HCT116 (cell line): Measurements from ENCODE around the gene MORN1. TPM values are rescaled to one million over a fixed set of nuclear protein-coding genes. Genes with fewer than 3 reads are reported as not detected.

ENCODE experiments used
- ATAC-seq: fragments of 200-7000 bp; cut with Tn5 transposase; 2 replicates; pipeline ENCODE4 v1.9.1; 2020; ENCODE audit warnings: mild to moderate bottlenecking, moderate library complexity
- BruUV-seq: library from RNA; stranded (reverse); fragments of 400-500 nt; replicated peaks from 2 replicates; lab custom pipeline; 2021; lab: Mats Ljungman, UMichigan
- CTCF ChIA-PET: fragments of 300-600 bp; sonication (Branson Sonifier 250); formaldehyde crosslinking; loops from one replicate; lab custom pipeline; 2021; ENCODE audit warnings: antibody characterized with exemption; lab: Charles Lee
- POLR2A ChIA-PET: fragments of 300-600, 350-600 bp; sonication (Branson Sonifier 250); formaldehyde crosslinking; loops from one replicate; lab custom pipeline; 2021; ENCODE audit warnings: antibody characterized with exemption; lab: Charles Lee
- RAD21 ChIA-PET, 2 experiments: fragments of 300-600 bp; sonication (Branson Sonifier 250); formaldehyde crosslinking; loops; one replicate each; lab custom pipeline; 2023; ENCODE audit warnings: low total read pairs in 2 of 2; ENCODE audit not compliant: uncharacterized antibody in 2 of 2, unreplicated experiment in 2 of 2, low non-redundant PET in 1 of 2; lab: Charles Lee
- DNase-seq: peaks from one replicate; pipeline ENCODE4 v3.0.0-alpha.2; 2010; ENCODE audit warnings: low read depth, low spot score
- H2AFZ ChIP-seq: fragments of 200-600 bp; shearing (Covaris generic), sonication (generic); 2 replicates; pipeline ENCODE4 v1.6.1; 2017; ENCODE audit warnings: low read depth, mixed run types, mixed read lengths, antibody characterized with exemption, low read length; ENCODE audit not compliant: poor library complexity, severe bottlenecking
- H3K27ac ChIP-seq: 2 replicates; pipeline ENCODE4 v1.5.1; 2012; ENCODE audit warnings: low read depth, low read length
- H3K27me3 ChIP-seq: fragments of 200-600 bp; sonication (generic); 2 replicates; pipeline ENCODE4 v1.6.1; 2016; ENCODE audit warnings: mixed run types, low read length, mixed read lengths; ENCODE audit not compliant: insufficient read depth
- H3K36me3 ChIP-seq, 2 experiments: fragments of 200-500 bp in 1 of 2; fragments of 200-600 bp in 1 of 2; sonication (Bioruptor generic) in 1 of 2; sonication (generic) in 1 of 2; 2 replicates each; pipeline versions ENCODE4 v1.5.1 to v1.6.1; 2014 to 2016; ENCODE audit warnings: low read length in 2 of 2, inconsistent platforms in 1 of 2, mixed read lengths in 1 of 2, mixed run types in 1 of 2; ENCODE audit not compliant: insufficient read depth in 2 of 2, control insufficient read depth in 1 of 2
- H3K4me1 ChIP-seq, 2 experiments: fragments of 200-600 bp in 1 of 2; sonication (generic) in 1 of 2; 2 replicates each; pipeline versions ENCODE4 v1.5.1 to v1.6.1; 2012 to 2017; ENCODE audit warnings: low read length in 2 of 2, inconsistent platforms in 1 of 2, mild to moderate bottlenecking in 1 of 2, mixed read lengths in 1 of 2, mixed run types in 1 of 2, moderate library complexity in 1 of 2; ENCODE audit not compliant: insufficient read depth in 2 of 2, control insufficient read depth in 1 of 2
- H3K4me2 ChIP-seq: fragments of 200-600 bp; sonication (generic); 2 replicates; pipeline ENCODE4 v1.6.1; 2017; ENCODE audit warnings: mixed run types, low read length, mixed read lengths
- H3K4me3 ChIP-seq, 2 experiments: fragments of 200-600 bp in 1 of 2; sonication (generic) in 1 of 2; replicated peaks in 1 of 2; 2 replicates each; pipeline ENCODE4 v1.5.1; 2011 to 2016; ENCODE audit warnings: low read length in 2 of 2, control low read depth in 1 of 2, low read depth in 1 of 2, mild to moderate bottlenecking in 1 of 2, mixed read lengths in 1 of 2, mixed run types in 1 of 2
- H3K79me2 ChIP-seq: fragments of 200-600 bp; sonication (generic); 2 replicates; pipeline ENCODE4 v1.6.1; 2017; ENCODE audit warnings: mild to moderate bottlenecking, mixed run types, low read length, moderate library complexity, mixed read lengths; ENCODE audit not compliant: insufficient read depth
- H3K9ac ChIP-seq: fragments of 200-600 bp; sonication (generic); 2 replicates; pipeline ENCODE4 v1.6.1; 2016; ENCODE audit warnings: low read length, mixed read lengths
- H3K9me2 ChIP-seq: fragments of 200-600 bp; sonication (generic), shearing (Covaris generic); 2 replicates; pipeline ENCODE4 v1.6.1; 2017; ENCODE audit warnings: mixed run types, mild to moderate bottlenecking, moderate library complexity; ENCODE audit not compliant: insufficient read depth
- H3K9me3 ChIP-seq, 2 experiments: fragments of 200-500 bp in 1 of 2; fragments of 200-600 bp in 1 of 2; sonication (Bioruptor generic) in 1 of 2; sonication (generic) in 1 of 2; 2 replicates each; pipeline ENCODE4 v1.6.1; 2014 to 2017; ENCODE audit warnings: low read length in 2 of 2, mixed read lengths in 2 of 2, inconsistent platforms in 1 of 2, low read depth in 1 of 2, mild to moderate bottlenecking in 1 of 2, mixed run types in 1 of 2, moderate library complexity in 1 of 2; ENCODE audit not compliant: control insufficient read depth in 1 of 2, insufficient read depth in 1 of 2
- H4K20me1 ChIP-seq: fragments of 200-600 bp; sonication (generic), shearing (Covaris generic); 2 replicates; pipeline ENCODE4 v1.6.1; 2017; ENCODE audit warnings: mixed run types, mild to moderate bottlenecking, moderate library complexity; ENCODE audit not compliant: insufficient read depth
- ATF3 ChIP-seq: IDR thresholded peaks from 2 replicates; pipeline ENCODE4 v1.6.1; 2012
- CBX3 ChIP-seq: IDR thresholded peaks from 2 replicates; pipeline ENCODE4 v1.6.1; 2012; ENCODE audit warnings: low read depth
- CEBPB ChIP-seq: IDR thresholded peaks from 2 replicates; pipeline ENCODE4 v1.6.1; 2012; ENCODE audit warnings: low read depth
- CTCF ChIP-seq, 3 experiments: fragments of 200-600 bp in 1 of 3; sonication (generic) in 1 of 3; IDR thresholded peaks in 2 of 3; conservative IDR thresholded peaks in 1 of 3; 2 replicates each; pipeline ENCODE4 v1.5.1; 2012 to 2017; ENCODE audit warnings: low read depth in 2 of 3, low read length in 2 of 3, antibody characterized with exemption in 1 of 3, borderline replicate concordance in 1 of 3, control low read depth in 1 of 3, mild to moderate bottlenecking in 1 of 3, mixed read lengths in 1 of 3, mixed run types in 1 of 3, moderate library complexity in 1 of 3; ENCODE audit not compliant: insufficient read depth in 1 of 3
- EGR1 ChIP-seq: IDR thresholded peaks from 2 replicates; pipeline ENCODE4 v1.6.1; 2012; ENCODE audit warnings: low read depth
- ELF1 ChIP-seq: IDR thresholded peaks from 2 replicates; pipeline ENCODE4 v1.6.1; 2012; ENCODE audit warnings: low read depth, borderline replicate concordance
- EZH2phosphoT487 ChIP-seq: fragments of 200-600 bp; IDR thresholded peaks from 2 replicates; pipeline ENCODE4 v1.6.1; 2018; ENCODE audit warnings: antibody characterized with exemption, borderline replicate concordance
- FOSL1 ChIP-seq: IDR thresholded peaks from 2 replicates; pipeline ENCODE4 v1.6.1; 2012; ENCODE audit warnings: low read depth
- POLR2A ChIP-seq: IDR thresholded peaks from 2 replicates; pipeline ENCODE4 v1.7.0; 2011; ENCODE audit warnings: borderline replicate concordance; ENCODE audit not compliant: insufficient read depth, insufficient read length; ENCODE audit errors: extremely low read depth
- POLR2AphosphoS5 ChIP-seq: IDR thresholded peaks from 2 replicates; pipeline ENCODE4 v1.6.1; 2011; ENCODE audit warnings: mild to moderate bottlenecking, low read depth, low read length, moderate library complexity
- RAD21 ChIP-seq: IDR thresholded peaks from 2 replicates; pipeline ENCODE4 v1.6.1; 2012; ENCODE audit warnings: low read depth, mild to moderate bottlenecking
- SIN3A ChIP-seq: IDR thresholded peaks from 2 replicates; pipeline ENCODE4 v1.6.1; 2012; ENCODE audit warnings: low read depth
- SP1 ChIP-seq: IDR thresholded peaks from 2 replicates; pipeline ENCODE4 v1.6.1; 2012; ENCODE audit warnings: low read depth
- SRF ChIP-seq: IDR thresholded peaks from 2 replicates; pipeline ENCODE4 v1.6.1; 2012; ENCODE audit warnings: low read depth
- TCF7L2 ChIP-seq: IDR thresholded peaks from 2 replicates; pipeline ENCODE4 v1.7.0; 2011; ENCODE audit warnings: borderline replicate concordance, inconsistent platforms; ENCODE audit not compliant: insufficient read depth, insufficient read length; ENCODE audit errors: extremely low read depth
- YY1 ChIP-seq: IDR thresholded peaks from 2 replicates; pipeline ENCODE4 v1.6.1; 2011; ENCODE audit warnings: low read length, low read depth, moderate library complexity, mild to moderate bottlenecking; ENCODE audit not compliant: insufficient replicate concordance; ENCODE audit errors: extremely low read depth
- ZBTB33 ChIP-seq: IDR thresholded peaks from 2 replicates; pipeline ENCODE4 v1.6.1; 2011; ENCODE audit warnings: mild to moderate bottlenecking, low read length, moderate library complexity; ENCODE audit not compliant: insufficient replicate concordance; ENCODE audit errors: extremely low read depth
- ZFX ChIP-seq: fragments of 450-650 bp; IDR thresholded peaks from 2 replicates; pipeline ENCODE4 v1.6.1; 2017
- ZNF274 ChIP-seq: fragments of 200-500 bp; sonication (Bioruptor generic); IDR thresholded peaks from 2 replicates; pipeline ENCODE4 v1.6.1; 2014; ENCODE audit warnings: mild to moderate bottlenecking, low read depth, low read length, inconsistent platforms
- intact Hi-C: fragments of 100-400 bp; cut with micrococcal nuclease; formaldehyde crosslinking; loops from 2 replicates; pipeline ENCODE4 v1.10.0; 2022
- total RNA-seq: library from RNA; stranded (reverse); gene quantifications from one replicate; pipeline ENCODE4 v1.2.1, GENCODE V29; 2021; ENCODE audit not compliant: unreplicated experiment

MORN1 gene
- total RNA-seq, 1 experiment from 2014 or later = 21.4 TPM

GRCh38 chr1:2417083-2417832, 25.9 kb upstream of the MORN1 start:
- H3K79me2 ChIP-seq = peaks cover 7% of the 10 kb centered on the region; the same call in 1 of the 2 replicates
- POLR2A ChIA-PET = no interaction called here
- intact Hi-C loops = no loop called here
- H3K27ac ChIP-seq = no peak overlapping the region
- H3K4me1 ChIP-seq = peaks cover 10 to 28% of the 10 kb centered on the region in 2 experiments; a peak in 3 of 4 replicates
- no peak overlapping the region for H3K9ac ChIP-seq
- CTCF ChIA-PET = no interaction called here
- H3K36me3 ChIP-seq = no peaks in the 10 kb centered on the region
- no peaks in the 10 kb centered on the region for H3K27me3 ChIP-seq
- H3K9me2 ChIP-seq = no peaks in the 10 kb centered on the region
- no peak overlapping the region for H2AFZ ChIP-seq
- TF ChIP-seq ELF1 (no peak), SRF (no peak), TCF7L2 (no peak), CTCF (IDR thresholded peaks at IDR 0.05 in 2 of 3, conservative IDR thresholded peaks at IDR 0.05 in 1 of 3; ENCODE audit: borderline replicate concordance in 1 of 3, insufficient read depth in 1 of 3, low read depth in 2 of 3, low read length in 2 of 3) (no peak), ZNF274 (no peak), POLR2AphosphoS5 (no peak), RAD21 (no peak), ZFX (no peak), ZBTB33 (no peak), FOSL1 (no peak), YY1 (no peak), CEBPB (no peak), POLR2A (no peak), SP1 (no peak), CBX3 (no peak), ATF3 (no peak), EGR1 (no peak), EZH2phosphoT487 (no peak), SIN3A (no peak)
- no peak for DNase-seq
- RAD21 ChIA-PET = interaction anchor here in 1 of 2 experiments (0.6 kb wide), 1 partner anchor 884 kb away, joined by 3 read pairs; no protein-coding TSS in a partner anchor
- BruUV-seq = no TSS peak
- ATAC-seq = no peak
- H3K4me3 ChIP-seq = no peak overlapping the region
- no peaks in the 10 kb centered on the region for H4K20me1 ChIP-seq
- H3K9me3 ChIP-seq = no peaks in the 10 kb centered on the region
- no peak overlapping the region for H3K4me2 ChIP-seq
